DOHH2 (cell line): ENCODE measurements around the gene SFI1.

ENCODE experiments used
- EZH2phosphoT487 ChIP-seq: fragments of 200-600 bp; sonication (generic); IDR thresholded peaks from 2 replicates; pipeline ENCODE4 v1.6.1; 2017; ENCODE audit warnings: borderline replicate concordance, mild to moderate bottlenecking, antibody characterized with exemption, low read length, moderate library complexity, mixed read lengths
- TF ChIP-seq, protein P1 (sequence below): fragments of 200-600 bp; sonication (generic); IDR thresholded peaks from one replicate; pipeline ENCODE4 v1.5.1; 2014; ENCODE audit warnings: antibody characterized with exemption, mild to moderate bottlenecking, low read depth, low read length; ENCODE audit not compliant: poor library complexity, severe bottlenecking

DNA sequence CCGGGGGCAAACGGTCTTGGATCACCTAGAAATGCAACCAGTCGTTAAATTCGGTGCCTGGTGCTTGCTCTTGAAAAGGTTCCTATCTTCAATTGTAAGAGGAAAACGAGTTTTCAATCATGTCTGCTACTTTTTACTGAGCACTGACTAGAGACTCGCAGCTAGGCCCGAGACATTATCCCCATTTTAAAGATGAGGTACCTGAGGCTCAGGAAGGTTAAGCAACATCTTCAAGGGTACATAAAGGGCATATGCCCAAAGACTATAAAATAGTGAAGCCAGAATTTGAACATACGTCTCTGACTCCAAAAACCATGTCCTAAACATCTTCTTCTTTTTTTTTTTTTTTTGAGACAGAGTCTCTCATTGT is 166.3 kb downstream of the SFI1 start:
- TF ChIP-seq, protein P1, sequence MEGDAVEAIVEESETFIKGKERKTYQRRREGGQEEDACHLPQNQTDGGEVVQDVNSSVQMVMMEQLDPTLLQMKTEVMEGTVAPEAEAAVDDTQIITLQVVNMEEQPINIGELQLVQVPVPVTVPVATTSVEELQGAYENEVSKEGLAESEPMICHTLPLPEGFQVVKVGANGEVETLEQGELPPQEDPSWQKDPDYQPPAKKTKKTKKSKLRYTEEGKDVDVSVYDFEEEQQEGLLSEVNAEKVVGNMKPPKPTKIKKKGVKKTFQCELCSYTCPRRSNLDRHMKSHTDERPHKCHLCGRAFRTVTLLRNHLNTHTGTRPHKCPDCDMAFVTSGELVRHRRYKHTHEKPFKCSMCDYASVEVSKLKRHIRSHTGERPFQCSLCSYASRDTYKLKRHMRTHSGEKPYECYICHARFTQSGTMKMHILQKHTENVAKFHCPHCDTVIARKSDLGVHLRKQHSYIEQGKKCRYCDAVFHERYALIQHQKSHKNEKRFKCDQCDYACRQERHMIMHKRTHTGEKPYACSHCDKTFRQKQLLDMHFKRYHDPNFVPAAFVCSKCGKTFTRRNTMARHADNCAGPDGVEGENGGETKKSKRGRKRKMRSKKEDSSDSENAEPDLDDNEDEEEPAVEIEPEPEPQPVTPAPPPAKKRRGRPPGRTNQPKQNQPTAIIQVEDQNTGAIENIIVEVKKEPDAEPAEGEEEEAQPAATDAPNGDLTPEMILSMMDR = no peak
- no peak for TF ChIP-seq EZH2phosphoT487
